Spleen (tissue), 11 donors: ENCODE data around the gene KCTD10. TPM values are rescaled to one million over a fixed set of nuclear protein-coding genes. Genes with fewer than 3 reads are reported as not detected.

Experiments used
- DNase-seq: peaks from one replicate; pipeline ENCODE4 v3.0.0-alpha.2; 2020
- H3K27ac ChIP-seq, 8 donors: fragments of 200-600 bp; sonication (generic) in 7 of 8; 1 replicate in 4 of 8; 2 replicates in 4 of 8; pipeline versions ENCODE4 v1.5.0 to v1.8.0; 2016 to 2021; ENCODE audit warnings: inconsistent platforms in 4 of 8, mild to moderate bottlenecking in 4 of 8, moderate library complexity in 1 of 8
- H3K27me3 ChIP-seq, 7 donors: fragments of 200-600 bp; sonication (generic) in 6 of 7; replicated peaks in 1 of 7; 1 replicate in 4 of 7; 2 replicates in 3 of 7; pipeline versions ENCODE4 v1.5.0 to v1.8.0; 2016 to 2021; ENCODE audit warnings: inconsistent platforms in 3 of 7, mild to moderate bottlenecking in 1 of 7
- H3K36me3 ChIP-seq, 6 donors: fragments of 200-600 bp; sonication (generic) in 5 of 6; 1 replicate in 4 of 6; 2 replicates in 2 of 6; pipeline versions ENCODE4 v1.5.0 to v1.8.0; 2016 to 2021; ENCODE audit warnings: inconsistent platforms in 2 of 6
- H3K4me1 ChIP-seq, 6 donors: fragments of 200-600 bp; sonication (generic) in 5 of 6; 1 replicate in 3 of 6; 2 replicates in 3 of 6; pipeline versions ENCODE4 v1.5.0 to v1.8.0; 2016 to 2021; ENCODE audit warnings: inconsistent platforms in 3 of 6
- H3K4me3 ChIP-seq, 8 donors: fragments of 200-600 bp; sonication (generic) in 7 of 8; 1 replicate in 4 of 8; 2 replicates in 4 of 8; pipeline versions ENCODE4 v1.5.0 to v1.8.0; 2016 to 2021; ENCODE audit warnings: inconsistent platforms in 4 of 8, mild to moderate bottlenecking in 4 of 8, moderate library complexity in 2 of 8
- H3K9me3 ChIP-seq, 8 donors: fragments of 200-600 bp; sonication (generic) in 7 of 8; 1 replicate in 4 of 8; 2 replicates in 4 of 8; pipeline versions ENCODE4 v1.5.0 to v1.8.0; 2016 to 2021; ENCODE audit warnings: inconsistent platforms in 4 of 8
- CTCF ChIP-seq, 11 experiments: fragments of 200-600 bp in 7 of 11; fragments of 450-650 bp in 4 of 11; sonication (generic) in 4 of 11; IDR thresholded peaks in 8 of 11; conservative IDR thresholded peaks in 3 of 11; 1 replicate in 7 of 11; 2 replicates in 4 of 11; pipeline versions ENCODE4 v1.4.0 to v1.8.0; 2016 to 2021; ENCODE audit warnings: antibody characterized with exemption in 11 of 11, inconsistent platforms in 4 of 11, mild to moderate bottlenecking in 1 of 11
- POLR2A ChIP-seq, 3 donors: fragments of 450-650 bp; IDR thresholded peaks; one replicate each; pipeline ENCODE4 v1.5.1; 2017; ENCODE audit warnings: antibody characterized with exemption in 3 of 3, mild to moderate bottlenecking in 1 of 3
- POLR2AphosphoS5 ChIP-seq, 3 donors: sonication (generic); formaldehyde crosslinking; IDR thresholded peaks; one replicate each; pipeline ENCODE4 v1.5.1; 2017; ENCODE audit warnings: antibody characterized with exemption in 3 of 3
- WGBS, 5 donors: extraction: QIAGEN DNeasy Blood & Tissue Kit in 3 of 5; methylation state at CpG; one replicate each; pipeline versions ENCODE4 v1.1.5 to v1.1.7; 2013 to 2018; 5-methylcytosine and 5-hydroxymethylcytosine counted together
- intact Hi-C: fragments of 100-400 bp; cut with DNase I; formaldehyde crosslinking; loops from one replicate; pipeline ENCODE4 v1.15.0; 2023; ENCODE audit warnings: low total_unique reads
- polyA plus RNA-seq, 3 donors: library from polyadenylated mRNA; stranded (reverse); fragments of 200-250 nt; gene quantifications; one replicate each; pipeline ENCODE4 v1.2.1, GENCODE V29; 2013
- total RNA-seq, 7 donors: library from RNA; depleted of rRNA in 3 of 7; stranded (reverse); fragments of >200 nt in 3 of 7; fragmentation: NEBNext Ultra II Directional in 4 of 7; extraction: Animal tissue kit (Norgen Biotek cat#: 25700) in 4 of 7; gene quantifications; one replicate each; pipeline versions ENCODE4 v1.1.0 to v1.2.1, GENCODE V29; 2016 to 2021
- donor health status: healthy with polysubstance abuse.
- donor health status: DM: no; HTN: no; CAD: no; lungs with moderate emphysema.
- donor health status: DM: no; HTN: no; CAD: no.
- donor health status: Bipolar disorder and iron deficiency.
- donor health status: healthy.
- donor health status: DM: no; HTN: no; CAD: no.
- donor health status: DM: yes; HTN: yes; CAD: no.

The KCTD10 gene
- total and polyA plus RNA-seq, 10 donors: 10.4 to 72.5 (median 48.1) TPM

GRCh38 chr12:109446869-109447268 lies 30.2 kb downstream of the KCTD10 start:
- TF ChIP-seq POLR2A (IDR thresholded peaks at IDR 0.05) (no peak), POLR2AphosphoS5 (IDR thresholded peaks at IDR 0.05) (no peak), CTCF (IDR thresholded peaks at IDR 0.05 in 8 of 11, conservative IDR thresholded peaks at IDR 0.05 in 3 of 11) (no peak)
- Histone ChIP-seq H3K4me3 (no peak overlapping the region), H3K4me1 (peaks cover 0 to 32% (median 9%) of the 10 kb centered on the region in 6 donors), H3K36me3 (peaks cover 0 to 95% (median 49%) of the 10 kb centered on the region in 6 donors), H3K27me3 (no peaks in the 10 kb centered on the region), H3K27ac (no peak overlapping the region), H3K9me3 (no peaks in the 10 kb centered on the region)
- no peak for DNase-seq
- intact Hi-C loops: no loop called here
- WGBS, 5 donors: 77 to 89% (median 80%) methylated on average over 8 of the region's 8 CpGs

DNA sequence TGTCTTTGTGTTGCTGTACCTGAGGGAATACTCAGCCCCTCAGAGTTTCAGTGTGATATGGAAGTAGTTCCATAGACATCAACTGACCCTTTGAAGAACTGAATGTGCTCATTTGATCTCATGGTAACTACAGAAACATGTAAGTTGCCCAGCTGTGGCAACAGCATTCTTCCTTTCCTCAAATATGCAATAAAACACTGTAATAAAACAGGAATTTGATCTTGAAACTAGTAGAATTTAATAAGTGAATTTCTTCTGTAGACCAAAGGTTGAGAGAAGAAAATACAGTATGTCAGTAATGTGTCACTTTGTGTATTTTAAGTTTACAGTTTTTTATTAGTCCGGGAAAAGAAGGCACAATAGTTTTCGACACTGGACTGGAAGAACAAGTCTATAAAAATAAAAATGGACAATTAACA lies 31.9 kb downstream of the KCTD10 start:
- DNase-seq: no peak
- Histone ChIP-seq H3K4me3 (no peak overlapping the region), H3K27ac (no peak overlapping the region), H3K4me1 (peaks cover 0 to 15% (median 0%) of the 10 kb centered on the region in 6 donors), H3K27me3 (no peaks in the 10 kb centered on the region), H3K9me3 (no peaks in the 10 kb centered on the region), H3K36me3 (peaks cover 0 to 80% (median 33%) of the 10 kb centered on the region in 6 donors)
- TF ChIP-seq POLR2AphosphoS5 (IDR thresholded peaks at IDR 0.05): no peak
- TF ChIP-seq CTCF (IDR thresholded peaks at IDR 0.05 in 8 of 11, conservative IDR thresholded peaks at IDR 0.05 in 3 of 11): no peak
- TF ChIP-seq POLR2A (IDR thresholded peaks at IDR 0.05): no peak
- 87 to 96% (median 94%) methylated on average over 2 of the region's 2 CpGs for WGBS, 5 donors
- intact Hi-C loops: no loop called here

DNA sequence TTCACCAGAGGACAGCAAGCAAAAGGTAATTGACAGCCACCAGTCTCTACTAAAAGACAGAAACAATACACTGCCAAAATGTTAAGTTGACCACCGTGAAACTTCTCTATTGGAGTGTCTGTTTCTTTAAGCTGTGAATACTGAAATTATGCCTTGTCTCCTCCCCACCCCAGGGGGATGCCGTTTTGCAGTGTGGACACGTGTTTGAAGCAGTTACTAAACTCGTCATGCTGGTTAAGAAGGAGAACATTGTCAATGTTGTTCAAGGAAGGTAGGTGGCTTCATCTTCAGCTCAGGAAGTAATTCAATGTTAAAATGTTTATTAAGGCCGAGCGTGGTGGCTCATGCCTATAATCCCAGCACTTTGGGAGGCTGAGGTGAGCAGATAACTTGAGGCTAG lies 32.8 kb downstream of the KCTD10 start:
- no peak overlapping the region for H3K27ac ChIP-seq

DNA sequence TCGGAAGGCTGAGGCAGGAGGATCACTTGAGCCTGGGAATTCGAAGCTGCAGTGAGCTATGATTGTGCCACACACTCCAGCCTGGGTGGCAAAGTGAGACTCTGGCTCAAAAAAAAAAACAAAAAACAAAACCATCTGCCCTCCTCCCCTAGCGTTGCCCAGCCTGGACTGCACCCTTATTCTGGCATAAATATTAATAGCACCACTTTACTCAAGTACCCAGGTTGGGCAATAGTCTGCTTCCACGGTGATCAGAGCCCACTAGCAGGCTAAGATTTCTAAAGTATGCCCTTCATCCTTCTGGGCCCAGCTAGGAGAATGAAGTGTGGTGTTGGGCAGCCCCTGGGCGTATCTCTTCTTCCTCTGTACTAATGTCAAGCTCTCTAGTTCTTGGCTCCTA lies 33.3 kb downstream of the KCTD10 start:
- H3K4me1 ChIP-seq: peaks cover 0 to 5% (median 0%) of the 10 kb centered on the region in 6 donors
- no peak for DNase-seq
- H3K36me3 ChIP-seq: peaks cover 0 to 66% (median 26%) of the 10 kb centered on the region in 6 donors
- no peaks in the 10 kb centered on the region for H3K27me3 ChIP-seq
- intact Hi-C loops: no loop called here
- H3K27ac ChIP-seq: no peak overlapping the region
- WGBS, 5 donors: 75 to 92% (median 87%) methylated on average over 5 of the region's 5 CpGs
- H3K9me3 ChIP-seq: no peaks in the 10 kb centered on the region
- TF ChIP-seq CTCF (IDR thresholded peaks at IDR 0.05 in 8 of 11, conservative IDR thresholded peaks at IDR 0.05 in 3 of 11) (no peak), POLR2A (IDR thresholded peaks at IDR 0.05) (no peak), POLR2AphosphoS5 (IDR thresholded peaks at IDR 0.05) (no peak)
- no peak overlapping the region for H3K4me3 ChIP-seq

More for the DNA sequence above, 32.8 kb downstream of the KCTD10 start:
- H3K36me3 ChIP-seq: peaks cover 0 to 70% (median 28%) of the 10 kb centered on the region in 6 donors
- no peaks in the 10 kb centered on the region for H3K9me3 ChIP-seq
- 72 to 79% (median 76%) methylated on average over 6 of the region's 6 CpGs for WGBS, 5 donors
- intact Hi-C loops: no loop called here
- peaks cover 0 to 7% (median 0%) of the 10 kb centered on the region in 6 donors for H3K4me1 ChIP-seq
- TF ChIP-seq POLR2AphosphoS5 (IDR thresholded peaks at IDR 0.05): no peak
- TF ChIP-seq CTCF (IDR thresholded peaks at IDR 0.05 in 8 of 11, conservative IDR thresholded peaks at IDR 0.05 in 3 of 11): no peak
- no peak for TF ChIP-seq POLR2A (IDR thresholded peaks at IDR 0.05)
- no peak for DNase-seq
- no peak overlapping the region for H3K4me3 ChIP-seq
- H3K27me3 ChIP-seq: no peaks in the 10 kb centered on the region
